NOMO-1 treated with dmso at 0.1 percent for 144 hours (cell line): ENCODE results near the gene SRRM5.
"Not testable (repeated sequence)": the region's sequence is repeated elsewhere in the genome, so short reads cannot be mapped to it uniquely, and the experiment has no call there.

Source experiments
- DNase-seq: peaks from one replicate; lab custom pipeline; 2025; ENCODE audit not compliant: unreplicated experiment; lab: John Stamatoyannopoulos, UW

Gene SRRM5

GRCh38 chr19:43638214-43638994, 26.5 kb downstream of the SRRM5 start:
- DNase-seq: no peak

- DNase-seq: no peak
Observed at GRCh38 chr19:43638995-43639518, 27.2 kb downstream of the SRRM5 start.

DNA sequence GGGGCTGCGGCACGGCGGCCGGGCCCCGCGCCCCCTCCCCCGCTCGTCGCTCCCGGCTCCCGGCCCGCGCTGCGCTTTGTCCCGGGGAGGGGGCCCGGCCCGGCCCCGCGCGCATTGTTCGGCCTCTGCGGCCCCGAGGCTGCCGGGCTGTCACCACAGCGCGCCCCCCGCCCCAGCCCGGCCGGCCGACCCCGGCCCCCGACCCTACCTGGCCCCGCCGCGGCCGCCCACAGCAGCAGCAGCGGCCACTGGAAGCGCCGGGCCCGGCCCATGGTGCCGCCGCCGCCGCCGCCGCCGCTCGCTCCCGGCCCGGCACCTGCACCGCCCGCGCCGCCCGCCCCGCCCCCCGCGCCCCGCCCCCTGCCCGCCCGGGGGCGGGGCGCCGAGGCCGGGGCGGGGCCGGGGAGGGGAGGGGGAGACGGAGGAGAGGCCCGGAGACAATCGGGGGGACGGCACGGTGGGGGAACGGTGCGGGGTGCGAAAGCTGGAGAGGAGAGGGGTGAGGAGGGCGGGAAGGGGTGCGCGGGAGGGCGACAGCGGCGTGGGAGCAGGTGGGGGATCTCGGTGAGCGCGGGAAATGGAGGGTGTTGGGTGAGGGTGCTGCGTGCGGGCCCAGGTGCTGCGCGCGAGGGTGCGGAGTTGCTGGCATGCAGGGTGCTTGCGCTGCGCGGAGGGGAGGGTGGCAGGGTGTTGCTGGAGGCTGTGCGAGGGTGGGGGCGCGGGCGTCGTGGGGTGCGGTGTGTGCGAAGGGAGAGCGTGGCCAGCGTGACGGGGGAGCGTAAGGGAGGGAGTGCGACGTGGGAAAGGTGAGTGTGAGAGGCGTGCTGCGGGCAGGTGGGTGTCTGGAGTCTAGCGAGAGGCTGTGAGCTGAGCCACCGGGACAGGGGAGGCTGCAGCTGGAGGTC, 27.9 kb downstream of the SRRM5 start, which contains the start of gene CADM4:
Gene CADM4, minus strand, starts transcription at position 332 of the 905 bp plus-strand sequence. Its CDS starts 60 bp downstream, at position 272.
- DNase-seq: no peak

DNA sequence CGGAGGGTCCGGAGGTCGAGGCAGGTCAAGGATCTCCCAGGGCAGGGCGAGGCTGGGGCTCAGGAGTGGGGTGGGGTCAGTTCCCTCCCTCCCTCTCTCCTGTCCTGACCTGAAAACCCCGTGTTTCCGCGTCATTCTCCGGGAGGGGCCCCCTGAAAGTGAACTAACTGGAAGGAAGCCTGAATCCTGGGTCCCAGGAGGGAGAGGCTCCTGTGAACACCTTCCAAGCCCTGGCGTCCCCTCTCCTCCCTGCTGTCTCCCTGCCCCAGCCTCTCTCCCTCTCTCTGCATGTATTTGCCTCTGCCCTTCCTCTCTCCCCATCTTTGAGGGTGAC, 28.5 kb downstream of the SRRM5 start:
- DNase-seq: no peak

- no peak for DNase-seq
Observed at GRCh38 chr19:43641333-43641732, 29.4 kb downstream of the SRRM5 start.

DNA sequence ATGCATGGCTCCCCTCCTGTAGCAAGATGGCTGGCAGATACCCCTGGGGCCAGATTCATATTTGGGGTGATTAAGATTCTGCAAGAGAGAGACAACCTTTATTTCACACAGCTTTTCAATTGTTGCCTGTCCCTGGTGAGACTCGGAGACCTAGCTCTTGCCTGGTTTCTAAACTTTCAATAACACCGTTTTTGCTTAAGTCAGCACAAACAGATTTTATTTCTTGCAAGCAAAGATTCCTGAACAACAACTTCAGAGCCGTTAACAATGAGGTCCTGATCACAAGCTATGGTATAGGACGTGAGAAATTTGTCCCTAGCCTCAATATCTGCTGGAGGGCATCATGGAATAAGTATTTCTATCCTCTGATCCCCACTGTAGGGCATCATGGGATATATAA, 30.6 kb downstream of the SRRM5 start:
- no peak for DNase-seq

DNA sequence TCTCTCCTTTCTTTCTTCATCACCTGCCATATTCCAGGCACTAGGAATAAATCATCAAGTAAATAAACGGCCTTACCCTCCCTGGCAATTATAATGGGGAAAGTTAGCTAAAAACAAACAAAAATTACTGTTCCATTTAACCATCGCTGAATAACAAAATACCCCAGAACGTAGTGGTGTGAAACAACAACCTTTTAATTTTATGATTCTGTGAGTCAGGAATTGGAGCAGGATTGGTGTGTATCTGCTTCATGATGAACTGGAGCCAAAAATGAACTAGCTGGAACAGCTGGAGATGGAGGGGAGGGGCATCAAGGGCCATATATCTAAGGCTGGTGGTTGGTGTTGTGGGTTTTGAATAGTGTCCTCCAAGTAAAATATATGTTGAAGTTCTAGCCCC, 31.4 kb downstream of the SRRM5 start:
- DNase-seq: no peak

GRCh38 chr19:43644181-43644580, 32.3 kb downstream of the SRRM5 start:
- DNase-seq: no peak

DNA sequence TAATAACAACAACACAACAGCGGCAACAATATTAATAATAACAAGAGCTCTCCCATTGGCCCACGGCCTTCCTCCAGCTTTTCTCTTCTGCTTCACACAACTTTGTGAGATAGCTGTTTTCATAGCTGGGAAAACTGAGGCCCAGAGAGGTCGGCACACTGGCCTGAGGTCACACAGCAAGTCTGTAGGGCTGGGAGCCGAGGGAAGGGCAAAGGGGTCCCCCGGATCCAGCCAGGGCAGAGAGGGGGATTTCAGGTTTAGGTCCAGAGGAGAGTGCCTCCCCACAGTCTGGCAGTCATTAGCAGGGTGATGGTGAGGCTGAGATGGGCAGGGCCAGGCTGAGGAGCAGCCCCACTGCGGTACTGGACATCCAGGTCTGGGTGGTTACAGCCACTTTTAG, 36.7 kb downstream of the SRRM5 start:
- no peak for DNase-seq

GRCh38 chr19:43649514-43649913, 37.6 kb downstream of the SRRM5 start:
- no peak for DNase-seq

- not testable (repeated sequence) for DNase-seq
Observed at GRCh38 chr19:43650276-43650675, 38.4 kb downstream of the SRRM5 start.

- peak; percentile 8 for DNase-seq
Observed at GRCh38 chr19:43651758-43652545, 40.1 kb downstream of the SRRM5 start.

DNA sequence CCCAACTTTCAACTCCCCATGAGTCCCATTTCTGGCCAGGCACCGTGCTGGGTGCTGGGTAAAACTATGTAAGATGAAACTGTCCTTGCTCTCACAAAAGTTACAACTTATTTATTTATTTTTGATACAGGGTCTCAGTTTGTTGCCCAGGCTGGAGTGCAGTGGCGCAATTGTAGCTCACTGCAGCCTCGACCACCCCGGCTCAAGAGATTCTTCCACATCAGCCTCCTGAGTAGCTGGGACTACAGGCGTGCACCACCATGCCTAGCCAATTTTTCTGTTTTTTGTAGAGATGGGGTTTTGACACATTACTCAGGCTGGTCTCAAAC, 40.6 kb downstream of the SRRM5 start:
- no peak for DNase-seq

GRCh38 chr19:43656436-43656835, 44.5 kb downstream of the SRRM5 start:
- DNase-seq: no peak

DNA sequence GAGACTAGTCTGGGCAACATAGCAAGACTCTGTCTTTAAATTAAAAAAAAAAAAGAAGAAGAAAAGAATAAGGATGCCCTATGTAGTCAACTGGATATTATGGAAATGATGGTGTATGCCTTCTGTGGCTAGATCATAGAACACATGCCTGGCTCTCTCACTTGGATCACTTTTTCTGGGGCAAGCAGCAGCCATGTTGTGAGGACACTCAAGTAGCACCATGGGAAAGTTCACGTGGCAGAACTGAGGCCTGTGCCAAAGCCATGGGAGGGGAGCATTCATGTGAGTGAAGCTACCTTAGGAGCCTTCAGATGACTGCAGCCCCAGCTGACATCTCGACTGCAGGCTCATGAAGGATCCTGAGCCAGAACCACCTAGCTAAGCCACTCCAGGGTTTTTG, 46.1 kb downstream of the SRRM5 start:
- DNase-seq: no peak

DNA sequence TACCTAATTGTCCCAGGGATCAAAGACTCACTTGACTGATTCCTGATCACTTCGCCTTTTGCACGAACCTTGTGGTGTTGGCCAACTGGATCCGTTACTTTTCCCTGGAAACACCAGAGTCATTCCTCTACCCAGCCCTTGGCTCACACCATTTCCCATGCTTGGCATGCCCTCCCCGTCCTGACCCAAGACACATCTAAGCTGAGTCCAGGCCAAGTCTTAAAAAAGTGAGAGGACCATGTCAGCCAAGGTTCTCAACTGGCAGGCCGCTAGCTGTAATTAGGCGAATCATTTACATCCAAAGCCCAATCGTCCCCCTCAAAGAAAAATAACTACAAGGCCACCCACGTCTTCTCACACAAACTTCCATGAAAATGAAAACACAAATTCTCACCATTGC, 46.6 kb downstream of the SRRM5 start:
- DNase-seq: no peak

- DNase-seq: no peak
Observed at GRCh38 chr19:43660301-43660970, 48.5 kb downstream of the SRRM5 start.

DNA sequence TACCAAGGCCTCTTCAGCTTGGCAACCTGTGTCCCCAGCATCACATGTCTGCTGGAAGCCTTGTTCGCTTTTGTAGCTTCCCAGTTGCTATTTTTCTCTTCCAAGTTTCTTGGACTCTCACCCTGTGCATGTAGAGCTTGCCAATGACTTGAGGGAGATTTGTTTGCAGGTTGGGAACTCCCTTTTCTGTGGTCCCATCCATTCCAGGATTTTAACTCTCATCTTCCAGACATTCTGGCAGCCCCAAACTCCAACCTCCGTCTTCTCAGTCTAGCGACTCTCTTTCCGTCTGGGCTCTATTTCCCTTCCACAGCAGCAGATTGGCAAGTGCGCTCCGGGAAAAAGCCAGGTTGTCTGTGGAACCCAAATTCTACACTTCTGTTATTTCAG, 49.1 kb downstream of the SRRM5 start:
- DNase-seq: no peak

- DNase-seq: no peak
Observed at GRCh38 chr19:43662487-43662886, 50.6 kb downstream of the SRRM5 start.

DNA sequence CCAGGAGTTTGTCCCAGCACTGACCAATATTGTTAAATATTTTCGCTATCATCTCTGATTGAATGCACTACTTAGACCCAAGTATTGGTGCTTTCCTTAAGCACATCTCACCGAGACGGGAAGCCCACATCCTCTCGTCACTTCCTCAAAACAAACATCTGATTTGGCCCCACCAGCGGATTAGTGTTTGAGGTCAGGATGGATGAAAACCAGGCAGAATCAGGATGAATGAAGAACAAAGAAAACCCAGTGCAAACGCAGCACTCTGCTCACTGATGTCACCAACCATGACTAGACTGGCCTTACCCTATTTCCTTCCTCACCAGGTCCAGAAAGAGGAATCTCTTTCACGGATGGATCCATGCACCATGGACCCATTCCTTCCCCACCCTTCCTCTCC, 52.1 kb downstream of the SRRM5 start:
- DNase-seq: no peak
